ENCODE results near the gene IMMP2L.

The IMMP2L gene

GRCh38 chr7:111266613-111267012 is 295.7 kb downstream of the IMMP2L start:
- TF ChIP-seq CTCF (IDR thresholded peaks at IDR 0.05; ENCODE audit: insufficient read depth, low read length, poor library complexity, severe bottlenecking), result no peak
- Histone ChIP-seq H3K27me3 (replicated peaks; ENCODE audit: control insufficient read depth, insufficient read depth, low read length) (no peaks in the 10 kb centered on the region), H3K4me3 (replicated peaks; ENCODE audit: low read depth, low read length) (no peak overlapping the region), H3K36me3 (ENCODE audit: control insufficient read depth, insufficient read depth, low read length) (no peaks in the 10 kb centered on the region)
- DNase-seq (ENCODE audit: extremely low read depth, insufficient read length), result no peak

- Histone ChIP-seq H3K4me3 (replicated peaks; ENCODE audit: low read depth, low read length) (no peak overlapping the region), H3K36me3 (ENCODE audit: control insufficient read depth, insufficient read depth, low read length) (no peaks in the 10 kb centered on the region), H3K27me3 (replicated peaks; ENCODE audit: control insufficient read depth, insufficient read depth, low read length) (no peaks in the 10 kb centered on the region)
- no peak for TF ChIP-seq CTCF (IDR thresholded peaks at IDR 0.05; ENCODE audit: insufficient read depth, low read length, poor library complexity, severe bottlenecking)
- no peak for DNase-seq (ENCODE audit: extremely low read depth, insufficient read length)
These were observed 296.9 kb downstream of the IMMP2L start for GRCh38 chr7:111265394-111265793.

GRCh38 chr7:111264981-111265380 is 297.3 kb downstream of the IMMP2L start:
- Histone ChIP-seq H3K4me3 (replicated peaks; ENCODE audit: low read depth, low read length) (no peak overlapping the region), H3K36me3 (ENCODE audit: control insufficient read depth, insufficient read depth, low read length) (no peaks in the 10 kb centered on the region), H3K27me3 (replicated peaks; ENCODE audit: control insufficient read depth, insufficient read depth, low read length) (no peaks in the 10 kb centered on the region)
- no peak for TF ChIP-seq CTCF (IDR thresholded peaks at IDR 0.05; ENCODE audit: insufficient read depth, low read length, poor library complexity, severe bottlenecking)
- no peak for DNase-seq (ENCODE audit: extremely low read depth, insufficient read length)

- Histone ChIP-seq H3K4me3 (replicated peaks; ENCODE audit: low read depth, low read length) (no peak overlapping the region), H3K27me3 (replicated peaks; ENCODE audit: control insufficient read depth, insufficient read depth, low read length) (no peaks in the 10 kb centered on the region), H3K36me3 (ENCODE audit: control insufficient read depth, insufficient read depth, low read length) (no peaks in the 10 kb centered on the region)
- TF ChIP-seq CTCF (IDR thresholded peaks at IDR 0.05; ENCODE audit: insufficient read depth, low read length, poor library complexity, severe bottlenecking), result no peak
- DNase-seq (ENCODE audit: extremely low read depth, insufficient read length), result no peak
These were observed 298.0 kb downstream of the IMMP2L start for GRCh38 chr7:111264111-111264868.

- no peak for TF ChIP-seq CTCF (IDR thresholded peaks at IDR 0.05; ENCODE audit: insufficient read depth, low read length, poor library complexity, severe bottlenecking)
- no peaks in the 10 kb centered on the region for H3K36me3 ChIP-seq (ENCODE audit: control insufficient read depth, insufficient read depth, low read length)
- H3K27me3 ChIP-seq (replicated peaks; ENCODE audit: control insufficient read depth, insufficient read depth, low read length), result no peaks in the 10 kb centered on the region
- no peak for DNase-seq (ENCODE audit: extremely low read depth, insufficient read length)
- no peak overlapping the region for H3K4me3 ChIP-seq (replicated peaks; ENCODE audit: low read depth, low read length)
These were observed 299.8 kb downstream of the IMMP2L start for GRCh38 chr7:111262293-111263116.

Measured in GM06990 (cell line).